Hepatocyte (in vitro differentiated cells): ENCODE data around the gene PHF21B. TPM values are rescaled to one million over a fixed set of nuclear protein-coding genes. Genes with fewer than 3 reads are reported as not detected.

Source experiments
- DNase-seq: peaks from one replicate; pipeline ENCODE4 v3.0.0-alpha.2; 2016; ENCODE audit warnings: low spot score
- H2AFZ ChIP-seq: fragments of 200-600 bp; sonication (generic); 2 replicates; pipeline ENCODE4 v1.6.0; 2016; ENCODE audit warnings: antibody characterized with exemption, mild to moderate bottlenecking
- H3K27ac ChIP-seq: fragments of 200-600 bp; sonication (generic); 2 replicates; pipeline ENCODE4 v1.5.1; 2016; ENCODE audit warnings: mild to moderate bottlenecking
- H3K27me3 ChIP-seq: fragments of 200-600 bp; sonication (generic); 2 replicates; pipeline ENCODE4 v1.6.1; 2016
- H3K36me3 ChIP-seq: fragments of 200-600 bp; sonication (generic); replicated peaks from 2 replicates; pipeline ENCODE4 v1.5.1; 2016; ENCODE audit warnings: low read depth; ENCODE audit not compliant: insufficient read depth
- H3K4me1 ChIP-seq: fragments of 200-600 bp; sonication (generic); 2 replicates; pipeline ENCODE4 v1.5.1; 2016; ENCODE audit warnings: mild to moderate bottlenecking, moderate library complexity; ENCODE audit not compliant: insufficient read depth
- H3K4me2 ChIP-seq: fragments of 200-600 bp; sonication (generic); 2 replicates; pipeline ENCODE4 v1.6.0; 2016
- H3K4me3 ChIP-seq: fragments of 200-600 bp; sonication (generic); 2 replicates; pipeline ENCODE4 v1.5.1; 2016; ENCODE audit warnings: mild to moderate bottlenecking
- H3K79me2 ChIP-seq: fragments of 200-600 bp; sonication (generic); 2 replicates; pipeline ENCODE4 v1.6.0; 2017; ENCODE audit warnings: mild to moderate bottlenecking
- H3K9me2 ChIP-seq: fragments of 200-600 bp; sonication (generic); replicated peaks from 2 replicates; pipeline ENCODE4 v1.6.0; 2017; ENCODE audit warnings: mild to moderate bottlenecking; ENCODE audit not compliant: insufficient read depth
- H3K9me3 ChIP-seq: fragments of 200-600 bp; sonication (generic); 2 replicates; pipeline ENCODE4 v1.5.1; 2016; ENCODE audit warnings: low read depth, mild to moderate bottlenecking
- H4K20me1 ChIP-seq: fragments of 200-600 bp; sonication (generic); 2 replicates; pipeline ENCODE4 v1.6.0; 2016; ENCODE audit warnings: mild to moderate bottlenecking; ENCODE audit not compliant: insufficient read depth, poor library complexity, severe bottlenecking
- CTCF ChIP-seq: fragments of 200-600 bp; sonication (generic); IDR thresholded peaks from 2 replicates; pipeline ENCODE4 v1.5.1; 2016; ENCODE audit warnings: antibody characterized with exemption, mild to moderate bottlenecking; ENCODE audit not compliant: poor library complexity
- EZH2 ChIP-seq: fragments of 200-600 bp; sonication (generic); IDR thresholded peaks from 2 replicates; pipeline ENCODE4 v1.6.1; 2016; ENCODE audit warnings: antibody characterized with exemption, mild to moderate bottlenecking, borderline replicate concordance
- EZH2phosphoT487 ChIP-seq: fragments of 200-600 bp; sonication (generic); IDR thresholded peaks from one replicate; pipeline ENCODE4 v1.6.1; 2018; ENCODE audit warnings: antibody characterized with exemption, mild to moderate bottlenecking, low read depth, moderate library complexity; ENCODE audit not compliant: unreplicated experiment, severe bottlenecking
- WGBS: methylation state at CpG from one replicate; pipeline ENCODE4 v1.1.6; 2016; ENCODE audit warnings: low lambda C conversion rate; ENCODE audit errors: missing lambda C conversion rate; 5-methylcytosine and 5-hydroxymethylcytosine counted together
- polyA plus RNA-seq: library from polyadenylated mRNA; unstranded; fragments of >200 nt; fragmentation: Nextera tagmentation; extraction: Ambion mirVana; gene quantifications from 2 replicates; pipeline ENCODE4 v1.2.1, GENCODE V29; 2016
- total RNA-seq: library from RNA; depleted of rRNA; stranded (reverse); fragments of >200 nt; gene quantifications from 2 replicates; pipeline ENCODE4 v1.2.3, GENCODE V29; 2014

PHF21B gene
- total and polyA plus RNA-seq, 2 experiments from 2014 or later = 0.86 to 1.9 TPM

GRCh38 chr22:44927463-44928135 is 82.2 kb downstream of the PHF21B start:
- no peak for DNase-seq
- peaks cover 6% of the 10 kb centered on the region for H3K4me1 ChIP-seq
- no peak overlapping the region for H3K27ac ChIP-seq
- 57% methylated on average over 18 of the region's 18 CpGs for WGBS
- no peak overlapping the region for H3K4me2 ChIP-seq
- TF ChIP-seq EZH2 = no peak
- TF ChIP-seq CTCF = no peak
- TF ChIP-seq EZH2phosphoT487 = no peak
- no peaks in the 10 kb centered on the region for H3K27me3 ChIP-seq
- no peak overlapping the region for H2AFZ ChIP-seq
- H3K9me3 ChIP-seq = no peaks in the 10 kb centered on the region
- H3K4me3 ChIP-seq = no peak overlapping the region
- H3K36me3 ChIP-seq = no peaks in the 10 kb centered on the region
- no peaks in the 10 kb centered on the region for H4K20me1 ChIP-seq
- H3K9me2 ChIP-seq = no peaks in the 10 kb centered on the region
- H3K79me2 ChIP-seq = no peaks in the 10 kb centered on the region

- no peaks in the 10 kb centered on the region for H3K36me3 ChIP-seq
- no peak for TF ChIP-seq CTCF
- 92% methylated on average over 32 of the region's 32 CpGs for WGBS
Measured at GRCh38 chr22:44926491-44927415, 83.1 kb downstream of the PHF21B start.

GRCh38 chr22:44926124-44926475 is 83.7 kb downstream of the PHF21B start:
- TF ChIP-seq EZH2phosphoT487 = no peak
- no peak for TF ChIP-seq EZH2
- no peak for TF ChIP-seq CTCF
- Histone ChIP-seq H4K20me1 (no peaks in the 10 kb centered on the region), H3K27ac (no peak overlapping the region), H3K79me2 (no peaks in the 10 kb centered on the region), H3K4me3 (no peak overlapping the region), H2AFZ (no peak overlapping the region), H3K9me3 (no peaks in the 10 kb centered on the region), H3K4me2 (no peak overlapping the region), H3K4me1 (peaks cover under 1% of the 10 kb centered on the region), H3K27me3 (no peaks in the 10 kb centered on the region), H3K9me2 (no peaks in the 10 kb centered on the region), H3K36me3 (no peaks in the 10 kb centered on the region)
- no peak for DNase-seq
- WGBS = 96% methylated on average over 11 of the region's 11 CpGs

More at GRCh38 chr22:44926491-44927415, 83.1 kb downstream of the PHF21B start:
- DNase-seq = no peak
- no peak overlapping the region for H3K4me2 ChIP-seq
- no peaks in the 10 kb centered on the region for H3K9me3 ChIP-seq
- H2AFZ ChIP-seq = no peak overlapping the region
- no peak overlapping the region for H3K4me3 ChIP-seq
- no peaks in the 10 kb centered on the region for H4K20me1 ChIP-seq
- no peaks in the 10 kb centered on the region for H3K79me2 ChIP-seq
- H3K4me1 ChIP-seq = peaks cover 6% of the 10 kb centered on the region
- H3K9me2 ChIP-seq = no peaks in the 10 kb centered on the region
- no peaks in the 10 kb centered on the region for H3K27me3 ChIP-seq
- H3K27ac ChIP-seq = no peak overlapping the region
